ENCODE measurements around the gene ZNF83.

GRCh38 chr19:52599241-52599640 lies 38.9 kb downstream of the ZNF83 start:
- TF ChIP-seq CTCF (conservative IDR thresholded peaks at IDR 0.05) (no peak), EZH2 (IDR thresholded peaks at IDR 0.05; ENCODE audit: low read depth) (no peak)
